OCI-LY7 (cell line): ENCODE data around the gene CEP83.

Source experiments
- EZH2phosphoT487 ChIP-seq: fragments of 200-600 bp; sonication (generic); IDR thresholded peaks from 2 replicates; pipeline ENCODE4 v1.6.1; 2018; ENCODE audit warnings: low read depth, borderline replicate concordance, mild to moderate bottlenecking, mixed run types, antibody characterized with exemption, low read length, moderate library complexity, mixed read lengths
- TF ChIP-seq, protein P1 (sequence below): fragments of 200-600 bp; sonication (generic); conservative IDR thresholded peaks from 2 replicates; pipeline ENCODE4 v1.5.1; 2014; ENCODE audit warnings: mild to moderate bottlenecking, antibody characterized with exemption, low read length, moderate library complexity, mixed read lengths

GRCh38 chr12:94304012-94304411 is 155.7 kb downstream of the CEP83 start:
- TF ChIP-seq, protein P1, sequence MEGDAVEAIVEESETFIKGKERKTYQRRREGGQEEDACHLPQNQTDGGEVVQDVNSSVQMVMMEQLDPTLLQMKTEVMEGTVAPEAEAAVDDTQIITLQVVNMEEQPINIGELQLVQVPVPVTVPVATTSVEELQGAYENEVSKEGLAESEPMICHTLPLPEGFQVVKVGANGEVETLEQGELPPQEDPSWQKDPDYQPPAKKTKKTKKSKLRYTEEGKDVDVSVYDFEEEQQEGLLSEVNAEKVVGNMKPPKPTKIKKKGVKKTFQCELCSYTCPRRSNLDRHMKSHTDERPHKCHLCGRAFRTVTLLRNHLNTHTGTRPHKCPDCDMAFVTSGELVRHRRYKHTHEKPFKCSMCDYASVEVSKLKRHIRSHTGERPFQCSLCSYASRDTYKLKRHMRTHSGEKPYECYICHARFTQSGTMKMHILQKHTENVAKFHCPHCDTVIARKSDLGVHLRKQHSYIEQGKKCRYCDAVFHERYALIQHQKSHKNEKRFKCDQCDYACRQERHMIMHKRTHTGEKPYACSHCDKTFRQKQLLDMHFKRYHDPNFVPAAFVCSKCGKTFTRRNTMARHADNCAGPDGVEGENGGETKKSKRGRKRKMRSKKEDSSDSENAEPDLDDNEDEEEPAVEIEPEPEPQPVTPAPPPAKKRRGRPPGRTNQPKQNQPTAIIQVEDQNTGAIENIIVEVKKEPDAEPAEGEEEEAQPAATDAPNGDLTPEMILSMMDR, result no peak
- no peak for TF ChIP-seq EZH2phosphoT487
